GM23248 (cell line): ENCODE data around the gene ADRA2C.

ENCODE experiments used
- EZH2 ChIP-seq: fragments of 200-600 bp; sonication (generic); IDR thresholded peaks from 2 replicates; pipeline ENCODE4 v1.6.1; 2018; ENCODE audit warnings: antibody characterized with exemption, mild to moderate bottlenecking; ENCODE audit not compliant: insufficient read depth, poor library complexity, severe bottlenecking
- EZH2phosphoT487 ChIP-seq: fragments of 200-600 bp; sonication (generic); IDR thresholded peaks from 2 replicates; pipeline ENCODE4 v1.6.1; 2018; ENCODE audit warnings: antibody characterized with exemption, moderate library complexity, mild to moderate bottlenecking, low read depth; ENCODE audit not compliant: insufficient read depth

- TF ChIP-seq EZH2phosphoT487 (no peak), EZH2 (no peak)
These were observed 45.0 kb upstream of the ADRA2C start for GRCh38 chr4:3721186-3721585.
